IPS-18c (cell line): Measurements from ENCODE around the gene GAS2.

ENCODE experiments used
- H3K4me3 ChIP-seq: 2 replicates; pipeline ENCODE4 v1.7.0; 2013; ENCODE audit warnings: low read depth, mild to moderate bottlenecking, low read length, moderate library complexity; ENCODE audit not compliant: insufficient read depth
- H3K9me3 ChIP-seq: one replicate; pipeline ENCODE4 v1.6.1; 2013; ENCODE audit warnings: mild to moderate bottlenecking, low read length, moderate library complexity; ENCODE audit not compliant: control insufficient read depth, insufficient read depth

The GAS2 gene

GRCh38 chr11:22753416-22753815 is 87.0 kb downstream of the GAS2 start:
- no peak overlapping the region for H3K4me3 ChIP-seq
- no peaks in the 10 kb centered on the region for H3K9me3 ChIP-seq

- H3K9me3 ChIP-seq: no peaks in the 10 kb centered on the region
- H3K4me3 ChIP-seq: no peak overlapping the region
These were observed 94.7 kb downstream of the GAS2 start for GRCh38 chr11:22761066-22761465.

- no peak overlapping the region for H3K4me3 ChIP-seq
- H3K9me3 ChIP-seq: no peaks in the 10 kb centered on the region
These were observed 96.8 kb downstream of the GAS2 start for GRCh38 chr11:22763166-22763565.

GRCh38 chr11:22764735-22765134 is 98.3 kb downstream of the GAS2 start:
- H3K9me3 ChIP-seq: no peaks in the 10 kb centered on the region
- no peak overlapping the region for H3K4me3 ChIP-seq

DNA sequence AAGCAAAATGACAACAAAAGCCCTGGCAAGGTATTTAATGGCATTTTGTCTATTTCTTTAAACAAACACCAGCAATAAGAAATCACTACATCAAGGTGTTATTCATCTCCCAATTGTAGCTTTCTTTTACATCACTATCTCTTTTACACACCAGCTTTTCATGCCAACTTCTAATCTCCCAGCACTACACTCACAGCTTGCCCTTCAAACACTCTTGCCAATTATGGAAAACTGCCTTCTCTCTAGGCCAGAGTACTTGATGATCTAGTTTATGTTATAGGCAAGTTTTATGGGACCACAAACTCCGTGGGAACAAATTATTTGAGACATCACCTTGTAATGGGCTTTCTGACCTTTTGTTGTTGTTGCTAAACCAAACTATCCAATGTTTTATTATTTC is 101.9 kb downstream of the GAS2 start:
- Histone ChIP-seq H3K4me3 (no peak overlapping the region), H3K9me3 (no peaks in the 10 kb centered on the region)

DNA sequence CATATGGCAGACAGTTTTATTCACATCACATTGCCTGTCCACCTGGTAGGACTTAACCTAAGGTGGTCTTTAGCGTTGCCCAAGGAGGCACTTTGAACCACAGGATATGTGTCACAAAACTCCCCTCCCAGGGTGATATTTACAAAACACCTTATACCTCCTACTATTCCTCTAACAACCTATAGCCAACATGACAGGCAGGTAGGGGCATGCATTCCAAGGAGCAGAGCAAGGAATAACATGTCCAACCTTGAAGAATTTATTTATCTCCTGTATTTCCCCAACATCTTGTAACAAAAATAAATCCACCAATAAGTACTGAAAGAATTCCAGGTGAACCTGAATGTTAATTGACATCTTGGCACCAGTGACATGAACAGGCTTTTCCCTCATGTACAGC is 102.7 kb downstream of the GAS2 start:
- H3K4me3 ChIP-seq: no peak overlapping the region

GRCh38 chr11:22774716-22775115 is 108.3 kb downstream of the GAS2 start:
- no peak overlapping the region for H3K4me3 ChIP-seq
- no peaks in the 10 kb centered on the region for H3K9me3 ChIP-seq

More for the DNA sequence above, 102.7 kb downstream of the GAS2 start:
- no peaks in the 10 kb centered on the region for H3K9me3 ChIP-seq

DNA sequence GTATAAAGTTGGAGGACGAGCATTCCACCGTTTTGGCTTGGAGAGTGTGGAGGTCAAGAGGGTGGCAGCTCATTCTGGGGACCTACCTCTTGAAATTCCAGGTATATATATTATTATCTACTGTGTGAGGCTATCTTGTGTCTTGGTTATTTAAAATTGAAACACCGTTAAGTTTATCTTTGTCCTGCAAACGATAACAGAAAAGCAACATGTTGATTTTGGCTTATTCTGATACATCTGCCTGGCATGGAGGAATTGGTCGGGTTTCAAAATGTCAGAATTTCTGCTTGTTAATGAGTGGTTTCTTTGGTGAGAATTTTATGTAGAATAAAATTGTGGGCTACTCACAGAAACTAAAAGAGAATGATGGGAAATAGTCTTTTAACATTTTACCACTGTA is 108.8 kb downstream of the GAS2 start:
- no peak overlapping the region for H3K4me3 ChIP-seq
- no peaks in the 10 kb centered on the region for H3K9me3 ChIP-seq

- no peaks in the 10 kb centered on the region for H3K9me3 ChIP-seq
These were observed 112.2 kb downstream of the GAS2 start for GRCh38 chr11:22778642-22779041.

DNA sequence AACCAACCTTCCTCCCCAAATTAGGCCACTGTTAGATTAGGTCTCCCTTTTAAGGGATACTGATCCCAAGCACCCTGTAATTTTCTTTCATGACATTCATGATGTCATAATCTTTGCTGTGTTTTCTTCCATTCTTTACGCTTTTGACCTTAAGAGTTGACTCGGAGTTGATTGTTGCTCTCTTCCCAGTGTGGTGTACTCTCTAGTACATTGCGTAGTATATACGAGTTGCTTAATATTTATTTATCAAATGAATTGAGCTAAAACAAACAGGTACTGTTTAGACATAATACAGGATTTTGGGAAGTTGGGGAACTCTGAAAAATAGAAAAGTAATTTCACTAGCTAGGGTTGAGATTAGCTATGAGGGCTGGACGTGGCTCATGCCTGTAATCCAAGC is 113.4 kb downstream of the GAS2 start:
- Histone ChIP-seq H3K9me3 (no peaks in the 10 kb centered on the region), H3K4me3 (no peak overlapping the region)

More at GRCh38 chr11:22778642-22779041, 112.2 kb downstream of the GAS2 start:
- H3K4me3 ChIP-seq: no peak overlapping the region

DNA sequence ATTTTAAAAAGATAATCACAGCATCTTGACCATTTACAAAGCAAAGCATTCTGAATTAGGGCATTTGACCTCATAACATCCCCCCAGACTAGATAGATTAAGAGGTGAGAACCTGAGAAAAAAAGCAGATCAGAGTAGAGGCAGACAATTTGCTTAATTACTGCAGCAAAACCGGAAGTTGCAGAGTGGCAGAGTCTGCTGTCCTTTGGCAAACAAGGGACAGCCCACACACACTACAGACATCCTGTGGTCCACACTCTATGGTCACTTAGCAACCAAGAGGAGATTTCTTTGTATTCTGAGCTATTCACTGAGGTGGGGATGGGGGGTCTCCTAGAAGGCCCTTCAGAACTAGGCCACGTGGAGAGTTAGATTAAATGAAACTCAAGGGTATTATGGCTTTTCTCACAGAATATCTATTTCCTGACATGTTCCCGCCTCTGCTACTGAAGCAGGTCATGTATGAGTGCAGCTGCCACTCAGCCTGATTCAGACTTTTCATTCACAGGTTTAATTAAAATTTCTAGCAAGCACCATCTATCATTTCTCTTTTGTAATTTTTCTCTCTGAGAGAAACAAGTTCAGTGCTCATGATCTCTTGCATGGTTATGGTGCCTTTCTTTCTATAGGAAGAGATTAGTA is 114.7 kb downstream of the GAS2 start:
- H3K9me3 ChIP-seq: no peaks in the 10 kb centered on the region
- H3K4me3 ChIP-seq: no peak overlapping the region

DNA sequence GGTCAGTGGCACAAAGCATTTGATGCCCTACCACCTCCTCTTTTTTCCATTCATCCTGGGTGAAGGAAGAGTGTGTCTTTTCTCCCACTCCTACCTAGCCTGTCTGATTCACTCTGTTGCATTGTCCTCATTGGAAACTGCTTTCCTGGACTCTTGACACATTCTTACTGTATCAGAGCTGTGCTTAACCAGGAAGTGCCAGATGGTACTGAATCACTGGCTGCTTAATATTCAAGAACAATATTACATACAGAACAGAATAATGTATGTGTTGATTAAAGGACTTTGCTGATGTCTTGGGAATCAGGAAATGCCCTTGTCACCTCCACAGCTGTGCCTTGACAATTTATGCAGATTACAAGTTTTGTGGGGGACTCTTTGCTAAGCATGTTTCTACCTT is 118.8 kb downstream of the GAS2 start:
- no peak overlapping the region for H3K4me3 ChIP-seq

GRCh38 chr11:22786475-22786874 is 120.1 kb downstream of the GAS2 start:
- Histone ChIP-seq H3K4me3 (no peak overlapping the region), H3K9me3 (no peaks in the 10 kb centered on the region)

More for the DNA sequence above, 118.8 kb downstream of the GAS2 start:
- no peaks in the 10 kb centered on the region for H3K9me3 ChIP-seq

GRCh38 chr11:22787055-22787454 is 120.6 kb downstream of the GAS2 start:
- H3K4me3 ChIP-seq: no peak overlapping the region
- H3K9me3 ChIP-seq: no peaks in the 10 kb centered on the region

GRCh38 chr11:22787551-22788162 is 121.2 kb downstream of the GAS2 start:
- Histone ChIP-seq H3K4me3 (no peak overlapping the region), H3K9me3 (no peaks in the 10 kb centered on the region)

DNA sequence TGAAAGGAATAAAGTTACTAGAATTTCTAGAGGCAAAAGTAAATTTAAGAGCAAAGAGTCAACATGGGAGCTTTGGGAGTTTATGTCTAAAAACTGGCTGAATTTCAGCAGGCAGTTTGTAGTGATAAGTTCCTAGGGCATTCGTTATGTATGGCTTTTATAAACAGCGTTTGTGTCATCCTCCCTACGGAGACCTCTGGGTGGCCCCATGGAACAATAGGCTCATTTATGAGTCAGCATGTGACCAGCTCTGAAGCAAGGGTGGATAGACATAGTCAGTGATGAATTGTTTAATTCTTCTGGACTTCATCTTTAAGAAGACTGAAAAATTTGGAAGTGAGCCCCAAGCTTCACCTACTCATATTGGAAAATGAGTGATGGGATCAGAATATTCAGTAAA is 126.1 kb downstream of the GAS2 start:
- H3K4me3 ChIP-seq: no peak overlapping the region
- H3K9me3 ChIP-seq: no peaks in the 10 kb centered on the region

DNA sequence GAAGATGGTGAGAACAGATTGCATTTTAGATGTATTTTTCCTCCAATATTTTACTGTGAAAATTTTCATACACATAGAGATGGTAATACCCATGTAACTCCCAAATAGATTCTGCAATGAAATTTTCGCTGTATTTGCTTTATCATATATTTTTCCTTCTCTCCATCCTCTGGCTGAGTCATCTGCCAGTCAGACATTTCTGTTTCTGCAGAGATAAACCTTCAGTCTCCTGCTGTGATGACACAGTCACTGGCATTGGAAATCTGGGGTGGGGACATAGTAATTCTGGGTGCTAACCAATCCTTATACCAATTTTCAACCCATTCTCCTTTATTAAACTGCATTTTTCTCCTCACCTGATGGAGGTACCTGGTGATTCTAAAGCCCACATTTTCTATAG is 129.5 kb downstream of the GAS2 start:
- no peak overlapping the region for H3K4me3 ChIP-seq
- no peaks in the 10 kb centered on the region for H3K9me3 ChIP-seq

GRCh38 chr11:22797047-22797446 is 130.6 kb downstream of the GAS2 start:
- H3K9me3 ChIP-seq: no peaks in the 10 kb centered on the region
- no peak overlapping the region for H3K4me3 ChIP-seq

DNA sequence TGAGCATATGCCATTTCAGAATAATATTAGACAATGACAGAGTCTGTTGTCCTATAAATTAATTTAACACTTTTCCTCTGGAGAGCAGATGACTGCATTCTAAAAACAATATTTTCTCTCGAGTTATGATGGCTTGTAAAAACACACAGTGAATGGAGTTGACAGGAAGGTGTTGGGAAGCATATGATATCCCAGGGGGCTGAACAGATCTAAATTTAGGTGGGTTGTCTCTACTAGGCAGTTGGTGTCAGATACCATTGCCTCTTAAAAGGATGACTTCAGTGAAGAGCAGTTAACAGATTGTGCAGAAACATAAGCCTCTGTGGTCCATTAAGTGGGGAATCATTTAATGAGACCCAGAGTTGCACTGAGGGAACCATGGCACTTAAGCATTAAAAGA is 132.5 kb downstream of the GAS2 start:
- Histone ChIP-seq H3K4me3 (no peak overlapping the region), H3K9me3 (no peaks in the 10 kb centered on the region)
